K562 (cell line): ENCODE measurements around the gene CHSY1. TPM values are rescaled to one million over a fixed set of nuclear protein-coding genes. Genes with fewer than 3 reads are reported as not detected.

Source experiments
- CBX5 ChIP-seq: IDR thresholded peaks from 2 replicates; pipeline ENCODE4 v1.6.1; 2014; ENCODE audit warnings: low read depth, borderline replicate concordance
- CTCF ChIP-seq, 3 experiments: IDR thresholded peaks in 2 of 3; conservative IDR thresholded peaks in 1 of 3; 2 replicates each; pipeline ENCODE4 v1.5.1; 2011 to 2012; ENCODE audit warnings: low read length in 3 of 3, mild to moderate bottlenecking in 3 of 3, control low read depth in 2 of 3, improper control_type of control experiment in 1 of 3, inconsistent platforms in 1 of 3, low read depth in 1 of 3, mixed read lengths in 1 of 3, moderate library complexity in 1 of 3; ENCODE audit not compliant: insufficient read depth in 2 of 3
- DEAF1 ChIP-seq: fragments of 450-650 bp; formaldehyde crosslinking; IDR thresholded peaks from 2 replicates; pipeline ENCODE4 v1.4.0; 2020; ENCODE audit warnings: mild to moderate bottlenecking, moderate library complexity
- EHMT2 ChIP-seq: fragments of 450-650 bp; IDR thresholded peaks from 2 replicates; pipeline ENCODE4 v1.6.1; 2018; ENCODE audit warnings: antibody characterized with exemption
- GTF2E2 ChIP-seq: fragments of 200-800 bp; sonication (Bioruptor generic); IDR thresholded peaks from 2 replicates; pipeline ENCODE4 v1.6.1; 2016; ENCODE audit warnings: missing genetic modification characterization, missing compliant biosample characterization
- MEF2D ChIP-seq: conservative IDR thresholded peaks from 2 replicates; pipeline ENCODE4 v1.6.1; 2016; ENCODE audit warnings: low read depth, missing genetic modification characterization, missing compliant biosample characterization
- NFRKB ChIP-seq: fragments of 450-650 bp; IDR thresholded peaks from 2 replicates; pipeline ENCODE4 v1.6.1; 2016; ENCODE audit warnings: low read depth
- NKRF ChIP-seq: fragments of 450-650 bp; IDR thresholded peaks from 2 replicates; pipeline ENCODE4 v1.6.1; 2016; ENCODE audit warnings: borderline replicate concordance
- PURB ChIP-seq: sonication (generic); formaldehyde crosslinking; IDR thresholded peaks from 2 replicates; pipeline ENCODE4 v1.9.0; 2021; ENCODE audit warnings: low read depth, mild to moderate bottlenecking, missing genetic modification reagents
- SMARCB1 ChIP-seq: IDR thresholded peaks from 2 replicates; pipeline ENCODE4 v1.6.1; 2011; ENCODE audit warnings: improper control_type of control experiment, low read depth; ENCODE audit not compliant: insufficient read length
- STAT5B ChIP-seq: fragments of 250-450 bp; sonication (Bioruptor Pico); IDR thresholded peaks from 2 replicates; pipeline ENCODE4 v1.8.0; 2021; ENCODE audit warnings: mild to moderate bottlenecking, inconsistent platforms
- TGIF2 ChIP-seq: sonication (generic); formaldehyde crosslinking; IDR thresholded peaks from 2 replicates; pipeline ENCODE4 v1.8.1; 2022; ENCODE audit warnings: mild to moderate bottlenecking, missing genetic modification reagents, moderate library complexity
- ZBTB33 ChIP-seq: sonication (generic); formaldehyde crosslinking; IDR thresholded peaks from 2 replicates; pipeline ENCODE4 v1.8.1; 2023; ENCODE audit warnings: mild to moderate bottlenecking, missing genetic modification reagents
- ZBTB34 ChIP-seq: fragments of 250-450 bp; sonication (Bioruptor Pico); IDR thresholded peaks from 2 replicates; pipeline ENCODE4 v1.8.0; 2021; ENCODE audit warnings: mild to moderate bottlenecking, moderate library complexity
- ZNF197 ChIP-seq: fragments of 200-800 bp; sonication (Bioruptor generic); IDR thresholded peaks from 2 replicates; pipeline ENCODE4 v1.6.1; 2016; ENCODE audit warnings: low read depth, missing genetic modification characterization, missing compliant biosample characterization
- ZNF511 ChIP-seq: sonication (generic); formaldehyde crosslinking; IDR thresholded peaks from 2 replicates; pipeline ENCODE4 v1.8.0; 2022; ENCODE audit warnings: mild to moderate bottlenecking, missing genetic modification reagents
- polyA plus RNA-seq, 8 experiments: library from polyadenylated mRNA; depleted of rRNA in 4 of 8; stranded (reverse) in 5 of 8; unstranded in 3 of 8; fragments of >200 nt; fragmentation: Nextera tagmentation in 2 of 8; fragmentation: Illumina TruSeq in 1 of 8; extraction: Ambion mirVana in 2 of 8; extraction: Trizol in 1 of 8; gene quantifications; 2 replicates each; pipeline versions ENCODE4 v1.2.1 to v1.2.3, GENCODE V29; 2011 to 2014; ENCODE audit warnings: inconsistent platforms in 1 of 8, missing spikeins in 1 of 8
- total RNA-seq, 7 experiments: library from RNA; depleted of rRNA in 6 of 7; stranded (reverse); fragments of >200 nt in 6 of 7; fragmentation: Illumina TruSeq in 2 of 7; extraction: Trizol in 2 of 7; gene quantifications; 2 replicates each; pipeline versions ENCODE4 v1.2.1 to v1.2.3, GENCODE V29; 2011 to 2021; ENCODE audit warnings: low replicate concordance in 1 of 7

CHSY1 gene
- total and polyA plus RNA-seq, 9 of the 15 experiments (the other 6 are each of a cell fraction or from before 2014, with no cell fraction given), result 7.0 to 16.4 (median 13.4) TPM

- TF ChIP-seq ZBTB33 (CRISPR knock-in tag), result 0 out of 2 replicates have a peak, but pooled peaks have one; percentile 14
- TF ChIP-seq GTF2E2, result no peak
- TF ChIP-seq PURB (CRISPR knock-in tag), result no peak
- no peak for TF ChIP-seq NKRF
- TF ChIP-seq CTCF (IDR thresholded peaks at IDR 0.05 in 2 of 3, conservative IDR thresholded peaks at IDR 0.05 in 1 of 3; ENCODE audit: insufficient read depth in 2 of 3, low read depth in 1 of 3, low read length in 3 of 3), result peak; percentile 83 to 97 (median 84)
- peak; percentile 87 for TF ChIP-seq DEAF1 (CRISPR knock-in tag)
- no peak for TF ChIP-seq NFRKB
- no peak for TF ChIP-seq ZNF511
- no peak for TF ChIP-seq CBX5
- no peak for TF ChIP-seq ZNF197
- TF ChIP-seq EHMT2, result no peak
- TF ChIP-seq SMARCB1, result no peak
- TF ChIP-seq ZBTB34 (CRISPR knock-in tag), result no peak
- no peak for TF ChIP-seq TGIF2
- TF ChIP-seq MEF2D, result no peak
- no peak for TF ChIP-seq STAT5B (CRISPR knock-in tag)
Measured at GRCh38 chr15:101258238-101259144, 6.6 kb upstream of the CHSY1 start (continued).
